DND-41 (cell line): ENCODE results near the gene NYNRIN.
A peak's percentile ranks its signal among the peaks of the same experiment; 100 is the strongest.

Experiments
- ATAC-seq: fragments of 200-7000 bp; cut with Tn5 transposase; 3 replicates; pipeline ENCODE4 v1.9.1; 2021; ENCODE audit warnings: low read depth; ENCODE audit not compliant: insufficient read depth
- DNase-seq: peaks from one replicate; pipeline ENCODE4 v3.0.0-alpha.2; 2020
- H2AFZ ChIP-seq: 2 replicates; pipeline ENCODE4 v1.6.0; 2012; ENCODE audit warnings: low read depth, low read length
- H3K27ac ChIP-seq: 2 replicates; pipeline ENCODE4 v1.5.1; 2012; ENCODE audit warnings: low read length, inconsistent platforms
- H3K27me3 ChIP-seq: fragments of 200-600 bp; sonication (generic); 2 replicates; pipeline ENCODE4 v1.6.0; 2012; ENCODE audit warnings: low read length, mild to moderate bottlenecking, inconsistent platforms; ENCODE audit not compliant: insufficient read depth, poor library complexity
- H3K36me3 ChIP-seq: 2 replicates; pipeline ENCODE4 v1.5.1; 2012; ENCODE audit warnings: low read length, inconsistent platforms; ENCODE audit not compliant: insufficient read depth
- H3K4me1 ChIP-seq: 2 replicates; pipeline ENCODE4 v1.5.1; 2012; ENCODE audit warnings: mild to moderate bottlenecking, low read length; ENCODE audit not compliant: insufficient read depth
- H3K4me2 ChIP-seq: 2 replicates; pipeline ENCODE4 v1.6.0; 2012; ENCODE audit warnings: mild to moderate bottlenecking, moderate library complexity, low read length, inconsistent platforms; ENCODE audit not compliant: insufficient read depth
- H3K4me3 ChIP-seq, 2 experiments: fragments of 200-600 bp in 1 of 2; shearing (Covaris generic) in 1 of 2; 2 replicates each; pipeline ENCODE4 v1.5.1; 2012 to 2016; ENCODE audit warnings: inconsistent platforms in 2 of 2, low read length in 2 of 2, mild to moderate bottlenecking in 2 of 2, low read depth in 1 of 2, moderate library complexity in 1 of 2
- H3K79me2 ChIP-seq: 2 replicates; pipeline ENCODE4 v1.6.0; 2012; ENCODE audit warnings: low read length, inconsistent platforms; ENCODE audit not compliant: insufficient read depth
- H3K9ac ChIP-seq: 2 replicates; pipeline ENCODE4 v1.6.0; 2012; ENCODE audit warnings: low read depth, mild to moderate bottlenecking, inconsistent platforms, low read length, moderate library complexity
- H3K9me3 ChIP-seq: 2 replicates; pipeline ENCODE4 v1.5.1; 2012; ENCODE audit warnings: low read length, moderate library complexity, mild to moderate bottlenecking, inconsistent platforms; ENCODE audit not compliant: insufficient read depth, severe bottlenecking
- H4K20me1 ChIP-seq: 2 replicates; pipeline ENCODE4 v1.6.0; 2012; ENCODE audit warnings: low read length; ENCODE audit not compliant: insufficient read depth
- EZH2 ChIP-seq: IDR thresholded peaks from 3 replicates; pipeline ENCODE4 v1.6.1; 2012; ENCODE audit warnings: borderline replicate concordance, low read depth, mild to moderate bottlenecking, moderate library complexity, low read length, inconsistent platforms; ENCODE audit not compliant: severe bottlenecking
- TF ChIP-seq, protein P1 (sequence below): IDR thresholded peaks from 2 replicates; pipeline ENCODE4 v1.5.1; 2012; ENCODE audit warnings: borderline replicate concordance, low read length, moderate library complexity, mild to moderate bottlenecking; ENCODE audit not compliant: poor library complexity, severe bottlenecking; ENCODE audit errors: extremely low read depth

The NYNRIN gene

DNA sequence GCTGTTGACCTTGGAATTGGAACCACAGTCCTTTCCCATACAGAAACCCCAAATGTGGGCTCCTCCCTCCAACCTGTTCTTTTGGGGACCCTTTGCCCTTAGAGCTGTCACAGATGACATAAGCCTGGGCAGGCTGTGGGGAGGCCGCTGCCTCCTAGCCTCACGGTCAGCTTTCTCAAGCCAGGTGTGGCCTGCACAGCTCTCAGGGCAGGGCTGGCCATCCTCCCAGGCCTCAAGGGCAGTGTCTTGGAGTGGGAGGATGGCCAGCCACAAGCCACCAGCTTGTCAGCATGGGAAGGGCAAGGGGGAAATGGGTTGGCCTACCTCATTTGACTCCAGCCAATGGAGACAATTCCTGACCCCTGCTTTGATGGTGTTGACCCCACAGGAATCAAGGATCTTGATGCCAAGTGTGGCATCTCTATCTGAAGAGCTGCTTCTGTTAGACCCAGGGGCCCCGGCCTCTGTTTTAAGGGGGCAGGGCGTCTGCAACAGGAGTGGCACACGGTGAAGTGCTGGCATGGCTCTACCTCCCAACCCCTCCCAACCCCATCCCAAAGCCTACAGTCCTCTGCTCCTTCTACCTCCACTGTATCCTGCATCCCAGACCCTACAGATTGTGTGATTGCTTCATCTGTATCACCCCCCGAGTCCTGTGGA, 19.2 kb downstream of the NYNRIN start:
- Histone ChIP-seq H4K20me1 (no peaks in the 10 kb centered on the region), H3K4me3 (no peak overlapping the region), H3K27me3 (no peaks in the 10 kb centered on the region), H2AFZ (no peak overlapping the region), H3K36me3 (no peaks in the 10 kb centered on the region), H3K9ac (no peak overlapping the region), H3K4me1 (peaks cover 12% of the 10 kb centered on the region), H3K79me2 (no peaks in the 10 kb centered on the region), H3K27ac (no peak overlapping the region), H3K4me2 (no peak overlapping the region), H3K9me3 (no peaks in the 10 kb centered on the region)
- ATAC-seq (no peak), DNase-seq (no peak)
- TF ChIP-seq, protein P1, sequence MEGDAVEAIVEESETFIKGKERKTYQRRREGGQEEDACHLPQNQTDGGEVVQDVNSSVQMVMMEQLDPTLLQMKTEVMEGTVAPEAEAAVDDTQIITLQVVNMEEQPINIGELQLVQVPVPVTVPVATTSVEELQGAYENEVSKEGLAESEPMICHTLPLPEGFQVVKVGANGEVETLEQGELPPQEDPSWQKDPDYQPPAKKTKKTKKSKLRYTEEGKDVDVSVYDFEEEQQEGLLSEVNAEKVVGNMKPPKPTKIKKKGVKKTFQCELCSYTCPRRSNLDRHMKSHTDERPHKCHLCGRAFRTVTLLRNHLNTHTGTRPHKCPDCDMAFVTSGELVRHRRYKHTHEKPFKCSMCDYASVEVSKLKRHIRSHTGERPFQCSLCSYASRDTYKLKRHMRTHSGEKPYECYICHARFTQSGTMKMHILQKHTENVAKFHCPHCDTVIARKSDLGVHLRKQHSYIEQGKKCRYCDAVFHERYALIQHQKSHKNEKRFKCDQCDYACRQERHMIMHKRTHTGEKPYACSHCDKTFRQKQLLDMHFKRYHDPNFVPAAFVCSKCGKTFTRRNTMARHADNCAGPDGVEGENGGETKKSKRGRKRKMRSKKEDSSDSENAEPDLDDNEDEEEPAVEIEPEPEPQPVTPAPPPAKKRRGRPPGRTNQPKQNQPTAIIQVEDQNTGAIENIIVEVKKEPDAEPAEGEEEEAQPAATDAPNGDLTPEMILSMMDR: no peak
- no peak for TF ChIP-seq EZH2

DNA sequence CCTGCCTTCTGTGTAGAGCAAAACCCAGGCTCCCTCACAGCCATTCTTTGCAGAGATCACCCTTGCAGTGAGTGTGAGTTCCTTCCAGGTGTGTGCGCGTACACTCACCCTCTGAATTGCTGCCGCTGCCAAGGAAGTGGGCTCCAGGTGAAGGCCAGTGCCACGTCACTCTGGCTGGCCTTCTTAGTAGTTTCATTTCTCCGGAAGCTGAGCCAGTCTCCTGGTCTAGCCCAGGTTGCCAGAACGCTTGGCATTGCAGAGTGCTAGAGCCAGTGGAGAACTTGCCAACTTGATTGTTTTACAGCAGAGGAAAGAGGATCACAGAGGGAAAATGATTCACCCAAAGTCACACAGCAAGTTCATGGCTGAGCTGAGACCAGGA, 19.7 kb downstream of the NYNRIN start:
- no peaks in the 10 kb centered on the region for H3K79me2 ChIP-seq
- H3K27ac ChIP-seq: no peak overlapping the region
- no peaks in the 10 kb centered on the region for H3K9me3 ChIP-seq
- peaks cover 4% of the 10 kb centered on the region for H3K27me3 ChIP-seq
- no peak overlapping the region for H3K9ac ChIP-seq
- DNase-seq (no peak), ATAC-seq (no peak)
- no peak overlapping the region for H2AFZ ChIP-seq
- H4K20me1 ChIP-seq: no peaks in the 10 kb centered on the region
- H3K36me3 ChIP-seq: no peaks in the 10 kb centered on the region
- H3K4me2 ChIP-seq: no peak overlapping the region
- H3K4me3 ChIP-seq: no peak overlapping the region
- H3K4me1 ChIP-seq: peaks cover 18% of the 10 kb centered on the region
- TF ChIP-seq, protein P1: no peak
- TF ChIP-seq EZH2: no peak

DNA sequence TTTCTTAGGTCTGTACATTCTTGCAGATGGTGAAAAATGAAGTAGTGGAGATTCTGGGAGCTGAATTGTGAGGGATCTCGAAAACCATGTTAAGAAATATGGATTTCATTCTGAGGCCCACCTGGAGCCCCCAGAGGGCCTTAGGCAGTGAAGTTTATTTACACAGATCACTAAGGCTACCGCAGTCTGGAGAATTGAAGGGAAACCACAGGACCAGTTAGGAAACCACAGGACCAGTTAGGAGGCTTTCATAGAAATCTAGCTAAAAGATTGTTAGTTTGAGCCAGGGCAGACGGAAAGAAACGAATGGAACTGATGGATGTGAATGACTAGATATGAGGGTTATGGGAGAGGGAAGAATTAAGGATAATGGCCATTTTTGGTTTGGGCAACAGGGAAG, 23.5 kb downstream of the NYNRIN start:
- no peak overlapping the region for H3K27ac ChIP-seq
- H3K4me1 ChIP-seq: peaks cover 30% of the 10 kb centered on the region
- no peak overlapping the region for H2AFZ ChIP-seq
- TF ChIP-seq EZH2: no peak
- TF ChIP-seq, protein P1: no peak
- peak; percentile 51 for DNase-seq
- H3K36me3 ChIP-seq: no peaks in the 10 kb centered on the region
- no peak overlapping the region for H3K9ac ChIP-seq
- H3K4me2 ChIP-seq: no peak overlapping the region; the same call in 1 of the 2 replicates
- peak; percentile 97 for ATAC-seq
- no peaks in the 10 kb centered on the region for H4K20me1 ChIP-seq
- no peaks in the 10 kb centered on the region for H3K9me3 ChIP-seq
- no peak overlapping the region for H3K4me3 ChIP-seq
- no peaks in the 10 kb centered on the region for H3K79me2 ChIP-seq
- peaks cover 5% of the 10 kb centered on the region for H3K27me3 ChIP-seq
